Measurements from ENCODE around the gene KCNJ5.

DNA sequence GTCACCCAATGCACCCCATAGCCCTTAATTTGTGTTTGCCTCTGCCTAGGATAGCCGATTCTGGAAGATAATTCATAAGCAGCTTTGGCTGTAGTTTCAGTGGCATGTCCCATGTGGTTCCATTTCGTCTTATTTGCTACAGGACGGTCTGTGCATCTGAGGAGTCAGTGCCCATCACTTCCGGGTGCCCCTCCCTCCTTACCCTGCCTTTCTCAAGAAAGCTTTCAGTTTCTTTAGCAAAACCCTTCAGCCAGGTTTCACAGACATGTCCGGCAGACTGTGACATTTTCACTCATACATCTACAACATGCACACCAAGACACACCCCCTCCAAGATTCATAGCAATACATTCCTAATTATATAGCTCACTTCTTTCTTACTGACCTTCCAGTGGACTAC lies 37.2 kb downstream of the KCNJ5 start:
- TF ChIP-seq, protein P1, sequence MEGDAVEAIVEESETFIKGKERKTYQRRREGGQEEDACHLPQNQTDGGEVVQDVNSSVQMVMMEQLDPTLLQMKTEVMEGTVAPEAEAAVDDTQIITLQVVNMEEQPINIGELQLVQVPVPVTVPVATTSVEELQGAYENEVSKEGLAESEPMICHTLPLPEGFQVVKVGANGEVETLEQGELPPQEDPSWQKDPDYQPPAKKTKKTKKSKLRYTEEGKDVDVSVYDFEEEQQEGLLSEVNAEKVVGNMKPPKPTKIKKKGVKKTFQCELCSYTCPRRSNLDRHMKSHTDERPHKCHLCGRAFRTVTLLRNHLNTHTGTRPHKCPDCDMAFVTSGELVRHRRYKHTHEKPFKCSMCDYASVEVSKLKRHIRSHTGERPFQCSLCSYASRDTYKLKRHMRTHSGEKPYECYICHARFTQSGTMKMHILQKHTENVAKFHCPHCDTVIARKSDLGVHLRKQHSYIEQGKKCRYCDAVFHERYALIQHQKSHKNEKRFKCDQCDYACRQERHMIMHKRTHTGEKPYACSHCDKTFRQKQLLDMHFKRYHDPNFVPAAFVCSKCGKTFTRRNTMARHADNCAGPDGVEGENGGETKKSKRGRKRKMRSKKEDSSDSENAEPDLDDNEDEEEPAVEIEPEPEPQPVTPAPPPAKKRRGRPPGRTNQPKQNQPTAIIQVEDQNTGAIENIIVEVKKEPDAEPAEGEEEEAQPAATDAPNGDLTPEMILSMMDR (IDR thresholded peaks at IDR 0.05; ENCODE audit: borderline replicate concordance, extremely low read depth, low read length, poor library complexity, severe bottlenecking): no peak
- TF ChIP-seq EZH2 (IDR thresholded peaks at IDR 0.05; ENCODE audit: borderline replicate concordance, low read depth, low read length, severe bottlenecking): no peak
